Gastrocnemius medialis (tissue), 4 donors: ENCODE results near the gene ARL3.

ENCODE experiments used
- CTCF ChIP-seq, 5 experiments: fragments of 450-650 bp in 3 of 5; fragments of 200-600 bp in 2 of 5; sonication (generic) in 2 of 5; IDR thresholded peaks in 4 of 5; conservative IDR thresholded peaks in 1 of 5; 1 replicate in 4 of 5; 2 replicates in 1 of 5; pipeline ENCODE4 v1.5.1; 2016 to 2019; ENCODE audit warnings: antibody characterized with exemption in 5 of 5, mild to moderate bottlenecking in 3 of 5, moderate library complexity in 3 of 5
- POLR2A ChIP-seq, 2 donors: fragments of 450-650 bp; IDR thresholded peaks; one replicate each; pipeline ENCODE4 v1.6.1; 2017; ENCODE audit warnings: antibody characterized with exemption in 2 of 2, mild to moderate bottlenecking in 2 of 2, moderate library complexity in 2 of 2

DNA sequence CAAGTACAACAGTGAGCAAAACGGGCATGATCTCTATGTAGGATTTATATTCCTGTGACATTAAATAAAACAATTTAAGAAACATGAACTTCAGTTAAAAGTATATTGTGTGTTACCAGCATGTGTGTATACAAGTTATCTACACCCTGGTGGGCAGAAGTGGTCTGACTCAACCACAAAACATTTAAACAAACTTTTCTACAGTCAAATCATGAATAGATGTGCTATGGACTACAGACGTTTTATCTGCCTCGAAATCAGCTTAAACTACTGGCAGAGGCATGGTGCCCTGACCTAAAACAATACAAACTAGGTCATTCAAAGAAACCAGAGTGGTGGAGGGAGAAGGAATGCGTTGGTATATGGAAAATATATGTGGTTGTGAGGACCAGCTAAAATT, 3.6 kb downstream of the ARL3 start:
- TF ChIP-seq CTCF (IDR thresholded peaks at IDR 0.05 in 4 of 5, conservative IDR thresholded peaks at IDR 0.05 in 1 of 5) (no peak), POLR2A (IDR thresholded peaks at IDR 0.05) (no peak)
